GM21723 (cell line): ENCODE data around the gene MB.

Source experiments
- ATAC-seq: cut with Tn5 transposase; IDR thresholded peaks from one replicate; pipeline ENCODE4 v1.9.1; 2021; ENCODE audit warnings: mild to moderate bottlenecking, moderate library complexity; ENCODE audit not compliant: unreplicated experiment

MB gene

DNA sequence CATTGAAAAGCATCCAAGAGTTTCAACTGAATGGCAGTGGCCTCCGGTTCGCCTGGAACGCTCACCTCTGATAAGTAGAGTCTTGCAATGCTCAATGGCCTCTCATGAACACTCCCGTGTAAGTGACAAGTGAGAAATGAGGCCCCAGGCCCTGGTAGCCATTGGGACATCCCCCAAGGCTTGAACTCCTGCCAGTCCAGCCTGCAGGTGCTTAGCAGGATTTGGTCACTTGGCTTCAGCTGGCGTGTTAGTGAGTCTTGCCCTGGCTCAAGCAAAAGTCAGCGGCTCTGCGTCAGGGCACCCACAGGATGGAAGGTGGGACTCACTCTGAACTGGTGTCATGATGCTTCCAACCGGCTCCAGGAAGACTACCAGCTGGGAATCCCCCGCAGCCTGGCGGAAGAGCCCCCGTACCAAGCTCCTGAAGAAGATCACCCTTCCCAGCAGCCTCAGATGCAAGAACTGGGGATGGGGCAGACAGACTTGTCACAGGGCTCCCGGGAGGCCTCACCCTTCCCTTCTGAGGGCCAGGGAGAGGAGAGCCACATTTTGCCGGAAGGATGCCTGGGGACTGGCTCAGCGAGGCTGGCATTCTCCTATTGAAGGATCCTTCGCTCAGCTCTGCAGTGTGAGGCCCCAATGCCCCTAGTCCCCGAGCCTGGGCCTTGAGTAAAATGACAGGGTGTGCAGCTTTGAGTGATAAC lies 19.3 kb downstream of the MB start:
- no peak for ATAC-seq

DNA sequence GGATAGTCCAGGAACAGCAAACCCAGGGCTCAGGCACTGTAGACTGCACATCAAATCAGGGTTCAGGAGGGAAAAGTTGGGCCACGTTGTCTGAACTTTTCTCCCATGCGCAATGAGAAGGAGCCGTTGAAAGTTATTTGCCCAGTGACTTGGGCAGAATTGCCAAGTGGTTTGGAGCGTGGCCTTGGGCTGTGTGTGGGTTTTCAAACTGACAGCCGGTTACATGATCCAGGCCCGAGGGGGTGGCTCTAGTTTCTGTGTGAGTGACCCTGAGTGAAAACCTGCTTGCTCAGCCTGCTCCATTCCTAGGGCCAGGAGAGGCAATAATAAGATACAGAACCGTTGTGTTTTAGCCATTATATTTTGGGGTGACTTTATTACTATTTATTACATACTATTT lies 20.3 kb downstream of the MB start:
- ATAC-seq: no peak

DNA sequence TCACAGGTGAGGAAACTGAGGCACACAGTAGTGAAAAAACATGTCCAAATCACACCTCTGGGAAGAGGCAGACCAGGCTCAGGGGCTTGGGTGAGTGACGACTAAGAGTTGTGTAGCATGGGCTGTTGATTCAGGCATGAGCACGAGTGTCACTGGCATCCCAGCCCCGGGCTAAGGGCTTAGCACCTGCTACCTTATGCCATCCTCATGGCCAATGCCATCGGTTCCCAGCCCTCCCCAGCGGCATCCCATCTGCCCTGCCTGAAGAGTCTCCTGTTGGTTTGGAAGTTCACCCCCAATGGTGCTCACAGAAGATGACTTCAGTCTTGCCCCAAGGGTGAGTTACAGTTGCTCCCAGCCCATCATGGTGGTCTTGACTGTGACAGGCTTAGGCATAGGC lies 22.4 kb downstream of the MB start:
- ATAC-seq: no peak

DNA sequence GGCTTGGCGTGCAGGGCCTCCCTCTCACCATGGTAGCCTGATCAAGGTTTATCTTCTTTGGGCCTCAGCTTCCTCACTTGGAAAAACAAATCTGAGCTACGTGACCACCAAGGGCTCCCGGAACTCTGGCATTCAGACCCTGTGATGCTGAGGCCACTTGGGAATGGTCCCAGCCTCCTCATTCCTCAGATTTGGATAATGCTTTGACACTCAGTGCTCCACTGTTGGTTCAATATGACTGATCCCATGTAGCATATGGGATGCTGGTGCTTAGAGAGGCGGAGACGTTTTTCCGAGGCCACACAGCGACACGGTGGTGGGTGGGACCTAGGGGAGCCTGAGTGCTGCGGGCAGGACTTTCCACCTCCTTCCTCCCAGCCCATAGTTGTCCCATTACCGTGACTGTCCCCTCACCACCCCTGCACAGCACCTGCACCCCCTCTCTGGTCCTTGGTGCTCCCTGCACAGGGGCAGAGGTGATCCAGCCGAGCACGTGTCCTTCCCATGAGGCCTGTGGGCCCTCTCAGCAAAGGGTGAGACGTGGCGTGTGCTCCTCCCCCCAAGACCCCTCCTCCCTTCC lies 23.1 kb downstream of the MB start:
- no peak for ATAC-seq

DNA sequence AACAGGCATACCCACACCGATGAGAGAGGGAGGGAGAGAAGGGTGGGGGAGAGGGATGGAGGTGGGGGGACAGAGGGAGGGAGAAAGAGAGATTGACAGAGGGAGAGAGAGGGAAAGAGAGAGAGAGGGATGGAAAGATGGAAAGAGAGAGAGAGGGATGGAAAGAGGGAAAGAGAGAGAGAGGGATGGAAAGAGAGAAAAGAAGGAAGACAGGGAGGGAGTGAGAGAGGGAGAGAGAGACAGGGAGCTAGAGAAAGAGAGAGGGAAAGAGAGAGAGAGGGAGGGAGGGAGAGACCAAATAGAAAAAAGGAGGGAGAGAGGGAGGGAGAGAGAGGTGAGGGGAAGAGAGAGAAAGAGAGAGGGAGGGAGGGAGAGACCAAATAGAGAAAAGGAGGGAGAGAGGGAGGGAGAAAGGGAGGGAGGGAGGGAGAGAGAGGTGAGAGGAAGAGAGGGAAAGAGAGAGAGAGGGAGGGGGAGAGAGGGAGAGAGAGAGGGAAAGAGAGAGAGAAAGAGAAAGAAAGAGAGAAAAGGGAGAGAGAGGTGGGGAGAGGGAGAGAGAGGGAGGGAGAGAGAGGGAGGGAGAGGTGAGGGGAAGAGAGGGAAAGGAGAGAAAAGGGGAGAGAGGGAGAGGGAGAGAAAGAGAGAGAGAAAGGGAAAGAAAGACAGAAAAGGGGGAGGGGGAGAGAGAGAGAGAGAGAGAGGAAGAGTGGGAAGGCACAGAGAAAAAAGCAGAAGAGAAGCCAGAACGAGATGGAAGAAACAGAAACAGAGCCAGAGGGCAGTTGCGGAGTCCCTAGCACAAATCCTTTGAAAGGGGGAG lies 23.8 kb downstream of the MB start:
- no peak for ATAC-seq

DNA sequence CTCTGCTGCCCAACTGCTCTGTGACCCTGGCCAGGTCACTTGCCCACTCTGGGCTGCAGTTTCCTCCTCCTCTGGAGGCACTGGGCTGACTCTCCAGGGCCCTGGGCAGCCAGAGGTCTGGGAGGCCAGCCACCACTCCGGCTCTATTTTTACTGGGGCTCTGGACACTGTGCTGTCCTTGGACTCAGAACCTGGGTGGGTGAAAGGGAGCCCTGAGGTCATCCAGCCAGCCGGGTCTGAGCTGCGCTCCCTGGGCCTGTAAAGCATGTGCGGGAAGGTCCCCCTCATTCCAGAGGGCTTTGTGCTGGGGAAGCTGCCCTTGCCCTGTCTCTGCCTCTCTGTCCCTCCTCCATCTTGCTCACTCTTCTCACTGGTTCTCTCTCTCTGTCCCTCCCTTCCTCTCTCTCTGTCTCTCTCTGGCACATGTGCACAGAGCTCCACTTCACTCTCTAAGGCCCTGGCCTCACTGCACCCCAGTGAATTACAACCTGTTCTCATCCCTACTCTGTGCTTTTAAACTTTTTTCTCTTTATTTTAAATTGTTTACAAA lies 24.6 kb downstream of the MB start:
- no peak for ATAC-seq

DNA sequence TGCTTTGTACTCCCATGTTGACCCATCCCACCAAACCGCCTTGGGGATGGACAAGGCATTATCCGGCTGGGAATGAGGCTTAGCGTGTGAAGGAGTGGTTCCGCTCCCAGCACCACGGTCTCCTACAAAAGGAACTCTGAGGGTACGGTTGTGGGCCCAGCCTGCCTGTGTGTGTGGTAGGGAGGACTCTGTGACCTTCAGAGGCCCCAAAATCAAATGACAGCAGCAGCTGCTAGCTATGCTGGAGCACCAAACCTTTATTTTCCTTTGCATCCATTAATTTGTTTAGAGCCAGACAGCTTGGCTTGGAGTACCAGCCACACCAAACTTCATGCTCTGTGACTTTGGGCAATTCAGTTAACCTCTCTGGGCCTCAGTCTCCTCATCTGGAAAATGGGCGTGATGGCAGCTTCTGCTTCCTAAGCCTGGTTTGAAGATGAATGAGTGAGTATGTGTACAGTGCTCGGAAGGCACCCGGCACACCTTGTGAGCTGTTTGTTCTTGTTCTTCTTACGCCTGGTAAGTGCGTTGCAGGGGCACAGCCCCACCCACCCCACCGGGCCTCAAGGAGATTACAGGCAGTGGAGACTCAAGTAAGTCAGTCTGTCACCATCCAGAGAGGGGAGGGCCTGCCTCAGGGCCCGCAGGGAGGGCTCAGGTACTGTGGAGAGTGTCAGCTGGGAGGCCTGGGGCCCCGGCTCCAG lies 25.3 kb downstream of the MB start:
- no peak for ATAC-seq

DNA sequence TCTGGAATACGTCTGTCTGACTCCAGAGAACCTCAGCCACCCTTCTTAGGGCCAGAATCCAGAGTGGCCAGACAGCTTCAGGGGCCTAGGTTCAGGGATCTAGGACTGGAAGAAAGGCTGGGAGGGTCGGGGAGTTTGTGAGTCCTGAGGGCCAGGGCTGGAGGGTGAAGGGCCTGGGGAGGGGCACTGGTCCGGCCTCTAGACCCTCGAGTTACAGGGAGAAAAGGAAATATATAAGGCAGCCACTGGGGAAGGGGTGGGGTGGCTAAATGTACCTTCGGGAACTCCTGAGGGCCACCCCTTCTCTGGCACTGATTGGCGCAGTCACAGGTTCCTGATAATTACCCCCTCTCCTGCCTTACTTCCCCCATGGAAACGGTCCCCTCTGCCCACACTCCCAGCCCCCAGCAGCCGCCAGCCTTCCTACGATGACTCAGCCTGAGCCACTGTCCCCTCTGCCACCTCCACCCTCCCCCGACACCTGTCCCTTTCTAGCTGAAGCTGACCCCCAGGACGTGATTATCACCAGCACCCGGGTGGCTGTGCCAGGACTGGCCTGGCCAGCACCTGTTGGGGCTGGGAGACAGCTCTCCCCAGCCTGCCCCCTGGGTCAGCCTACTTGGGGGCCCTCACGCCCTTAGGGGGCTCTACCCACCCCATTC lies 26.4 kb downstream of the MB start:
- ATAC-seq: no peak

DNA sequence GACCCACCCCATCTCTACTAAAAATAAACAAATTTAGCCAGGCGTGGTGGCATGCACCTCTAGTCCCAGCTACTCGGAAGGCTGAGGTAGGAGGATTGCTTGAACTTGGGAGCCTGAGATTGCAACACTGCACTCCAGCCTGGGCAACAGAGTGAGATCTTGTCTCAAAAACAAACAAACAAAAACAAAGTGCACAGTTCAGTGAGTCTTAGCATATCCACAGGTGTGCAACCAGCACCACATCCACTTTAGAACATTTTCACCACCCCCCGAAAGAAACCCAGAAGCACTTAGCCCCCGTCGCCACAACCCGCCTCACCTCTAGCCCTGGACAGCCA lies 27.4 kb downstream of the MB start:
- ATAC-seq: no peak

DNA sequence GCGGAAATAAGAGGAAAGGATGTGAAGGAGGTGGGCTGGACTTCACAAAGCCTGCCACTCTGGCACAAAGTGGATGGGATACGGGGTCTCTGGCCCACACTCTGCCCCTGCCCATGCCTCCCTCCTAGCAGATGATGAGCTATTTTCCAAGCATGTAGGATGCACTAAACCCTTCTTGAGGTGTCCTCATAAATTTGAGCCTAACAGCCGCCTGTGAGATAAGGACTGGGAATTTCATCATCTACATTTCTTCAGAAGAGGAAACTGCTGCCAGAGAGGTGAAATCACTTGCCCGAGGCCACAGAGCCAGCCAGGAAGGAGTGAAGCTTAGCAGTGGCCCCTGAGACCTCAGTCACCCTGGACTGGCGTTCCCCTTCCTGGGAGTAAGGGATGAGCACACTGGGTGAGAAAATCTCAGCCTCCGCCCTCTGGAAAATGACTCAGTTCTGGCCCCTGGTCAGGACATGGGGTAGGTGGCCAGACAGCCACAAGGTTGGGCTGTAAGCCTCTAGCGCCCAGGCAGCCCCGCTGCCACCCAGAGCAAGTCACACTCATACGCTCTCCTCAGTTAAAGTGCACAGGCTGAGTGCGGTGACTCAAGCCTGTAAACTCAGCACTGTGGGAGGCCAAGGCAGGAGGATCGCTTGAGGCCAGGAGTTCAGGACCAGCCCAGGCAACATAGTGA lies 27.9 kb downstream of the MB start:
- ATAC-seq: no peak

DNA sequence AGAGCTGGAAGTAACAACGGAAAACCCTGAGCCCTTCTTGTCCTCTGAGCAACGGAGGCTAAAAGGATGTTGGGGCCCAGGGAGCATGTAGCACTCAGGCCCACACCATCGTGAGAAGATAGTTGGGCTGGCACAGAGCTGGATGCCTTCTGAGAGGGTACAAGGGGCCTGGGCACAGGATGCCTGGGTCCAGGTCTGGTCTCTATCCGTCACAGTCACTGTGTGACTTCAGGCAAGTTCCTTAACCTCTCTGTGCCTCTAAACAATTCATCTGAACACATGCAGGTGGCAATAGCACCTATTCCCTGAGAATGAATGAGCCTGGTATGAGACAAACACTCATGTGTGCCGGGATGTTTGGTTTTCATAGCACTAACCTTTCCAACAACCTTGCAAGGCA lies 29.2 kb downstream of the MB start:
- ATAC-seq: no peak

DNA sequence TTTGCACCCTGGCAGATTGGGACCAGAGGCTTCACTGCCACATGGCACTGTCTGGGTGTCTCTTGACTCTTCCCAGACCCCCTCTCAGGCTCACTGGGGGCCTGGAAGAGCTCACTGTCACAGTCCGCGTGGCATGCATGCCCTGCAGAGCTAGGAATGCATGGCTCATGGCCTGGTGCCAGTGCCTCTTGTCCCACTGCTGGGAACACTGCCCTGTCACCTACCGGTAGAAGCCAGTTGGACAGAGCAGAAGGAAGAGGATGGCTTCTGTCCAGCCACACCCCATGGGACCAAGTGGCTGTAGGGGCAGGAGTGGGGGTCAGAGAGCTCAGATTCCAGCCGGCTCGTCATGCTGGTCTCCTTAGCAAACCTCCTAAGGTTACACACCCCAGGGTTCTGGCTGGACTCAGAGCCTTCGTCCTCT lies 29.7 kb downstream of the MB start:
- no peak for ATAC-seq

DNA sequence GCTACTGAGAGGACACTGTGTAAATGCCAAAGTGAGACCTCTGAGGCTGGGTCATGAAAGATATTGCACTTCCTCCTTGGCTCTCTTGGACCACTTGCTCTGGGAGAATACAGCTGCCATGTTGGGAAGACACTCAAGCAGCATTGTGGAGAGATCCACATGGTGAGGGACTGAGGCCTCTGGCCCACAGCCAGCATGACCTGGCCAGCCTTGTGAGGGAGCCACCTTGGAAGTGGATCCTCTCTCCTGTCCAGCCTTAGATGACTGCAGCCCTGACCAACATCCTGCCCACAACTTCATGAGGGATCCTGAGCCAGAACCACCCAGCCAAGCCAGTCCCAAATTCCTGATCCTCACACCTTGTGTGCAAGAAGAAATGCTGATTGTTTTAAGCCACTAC lies 30.4 kb downstream of the MB start:
- ATAC-seq: no peak

DNA sequence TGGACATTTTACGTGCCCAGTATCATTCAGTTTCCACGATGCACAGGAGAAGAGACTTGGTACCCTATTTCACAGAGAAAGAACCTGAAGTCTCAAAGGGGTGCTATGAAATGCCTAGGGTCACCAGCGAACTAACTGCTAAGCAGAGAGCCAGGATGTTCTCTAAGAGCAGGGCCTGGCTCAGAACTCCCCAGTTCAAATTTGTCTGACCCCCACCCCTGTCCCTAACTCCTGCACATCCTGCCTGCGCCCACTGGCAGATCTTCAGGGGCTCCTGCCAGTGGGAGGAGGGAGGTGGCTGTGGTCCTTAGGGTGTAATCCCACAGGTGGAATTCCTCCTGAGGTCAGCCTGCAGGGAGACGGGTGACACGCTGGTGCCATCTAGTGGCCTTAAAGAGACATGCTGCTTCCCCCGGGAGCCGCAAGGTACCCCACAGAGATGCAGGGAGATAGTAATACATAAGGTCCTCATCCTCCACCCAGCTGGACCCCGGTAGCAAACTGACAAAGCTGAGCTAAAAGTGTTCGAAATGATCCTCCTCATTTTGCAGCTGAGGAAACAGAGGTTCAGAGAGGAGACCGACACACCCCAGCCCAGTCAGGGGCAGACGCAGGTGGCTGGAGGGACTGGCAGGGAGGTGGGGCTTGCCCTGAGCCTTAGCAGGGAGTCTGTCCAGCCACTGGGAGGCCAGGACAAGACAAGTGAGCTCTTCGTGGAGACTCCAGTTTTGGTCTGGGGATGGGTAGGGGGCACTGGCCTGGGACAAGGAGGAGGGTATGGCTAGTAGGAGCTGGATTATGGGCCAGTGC lies 34.1 kb downstream of the MB start:
- ATAC-seq: no peak

DNA sequence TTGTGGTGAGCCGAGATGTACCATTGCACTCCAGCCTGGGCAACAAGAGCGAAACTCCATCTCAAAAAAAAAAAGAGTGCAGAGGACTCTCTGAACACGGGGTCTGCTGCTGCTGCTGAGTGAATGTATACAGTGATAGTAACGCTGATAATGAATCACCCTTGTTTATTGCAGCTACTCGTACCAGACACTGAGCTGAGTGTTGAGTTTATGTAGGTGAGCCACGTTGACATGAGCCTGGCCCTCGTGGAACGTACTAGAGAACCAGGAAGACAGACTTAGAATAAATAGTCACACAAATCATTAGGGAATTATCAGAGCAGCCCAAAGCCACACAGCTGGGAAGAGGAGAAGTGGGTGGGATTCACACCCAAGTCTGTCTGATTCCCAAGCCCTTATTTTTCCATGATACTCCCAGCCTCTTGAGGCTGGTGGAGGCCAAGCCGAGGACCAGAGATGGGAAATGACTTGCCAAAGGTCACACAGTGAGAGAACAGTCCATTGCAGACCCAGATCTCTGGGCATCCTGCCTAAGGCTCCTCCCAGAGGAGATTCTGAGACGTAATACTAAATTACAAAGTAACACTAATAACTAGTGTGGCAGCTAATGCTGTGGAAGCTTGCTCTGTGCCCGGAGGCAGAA lies 34.8 kb downstream of the MB start:
- no peak for ATAC-seq

DNA sequence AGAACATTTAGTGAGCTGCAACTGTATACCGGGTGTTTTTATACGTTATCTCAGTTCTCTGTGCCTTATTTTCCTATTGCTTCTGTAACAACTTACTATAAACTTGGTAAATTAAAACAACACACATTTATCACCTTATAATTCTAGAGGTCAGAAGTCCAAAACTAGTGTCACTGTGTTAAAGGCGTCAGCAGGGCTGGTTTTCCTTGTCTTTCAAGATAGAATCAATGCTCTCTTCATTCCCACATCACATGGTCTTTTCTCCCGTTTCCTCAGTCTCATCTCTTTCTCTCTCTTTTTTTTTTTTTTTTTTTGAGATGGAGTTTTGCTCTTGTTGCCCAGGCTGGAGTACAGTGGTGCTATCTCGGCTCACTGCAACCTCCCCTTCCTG lies 36.1 kb downstream of the MB start:
- ATAC-seq: no peak

DNA sequence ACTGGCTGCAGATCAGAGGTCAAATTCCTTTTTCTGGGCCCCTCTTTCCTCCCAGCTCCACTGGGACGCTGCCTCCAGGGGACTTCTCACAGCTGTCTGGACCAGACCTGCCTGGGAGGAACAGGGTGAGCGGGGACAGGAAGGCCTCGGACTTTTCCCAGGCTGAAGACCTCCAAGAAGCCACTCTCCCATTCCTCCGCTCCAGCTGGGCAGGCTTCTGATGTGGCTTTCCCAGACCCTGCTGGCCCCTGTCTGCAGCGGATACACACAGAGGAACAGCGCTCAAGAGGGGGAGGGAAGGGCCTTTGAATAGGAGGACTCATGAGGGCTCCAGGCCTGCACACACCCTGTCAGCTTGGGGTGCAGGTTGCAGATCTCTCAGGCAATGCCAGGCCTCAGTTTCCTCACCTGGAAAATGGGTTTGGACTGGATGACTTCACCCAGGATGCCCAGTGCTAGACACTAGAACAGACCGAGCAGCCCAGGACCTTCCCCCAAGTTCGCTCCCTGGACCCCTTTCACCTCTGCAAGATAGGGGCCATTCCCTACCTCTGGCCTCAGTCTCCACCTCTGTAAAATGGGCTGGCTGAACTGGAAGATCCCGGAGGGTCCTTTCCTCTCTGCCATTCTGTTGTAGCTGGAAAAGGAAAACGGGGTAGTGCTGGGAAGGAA lies 36.6 kb downstream of the MB start:
- ATAC-seq: no peak

DNA sequence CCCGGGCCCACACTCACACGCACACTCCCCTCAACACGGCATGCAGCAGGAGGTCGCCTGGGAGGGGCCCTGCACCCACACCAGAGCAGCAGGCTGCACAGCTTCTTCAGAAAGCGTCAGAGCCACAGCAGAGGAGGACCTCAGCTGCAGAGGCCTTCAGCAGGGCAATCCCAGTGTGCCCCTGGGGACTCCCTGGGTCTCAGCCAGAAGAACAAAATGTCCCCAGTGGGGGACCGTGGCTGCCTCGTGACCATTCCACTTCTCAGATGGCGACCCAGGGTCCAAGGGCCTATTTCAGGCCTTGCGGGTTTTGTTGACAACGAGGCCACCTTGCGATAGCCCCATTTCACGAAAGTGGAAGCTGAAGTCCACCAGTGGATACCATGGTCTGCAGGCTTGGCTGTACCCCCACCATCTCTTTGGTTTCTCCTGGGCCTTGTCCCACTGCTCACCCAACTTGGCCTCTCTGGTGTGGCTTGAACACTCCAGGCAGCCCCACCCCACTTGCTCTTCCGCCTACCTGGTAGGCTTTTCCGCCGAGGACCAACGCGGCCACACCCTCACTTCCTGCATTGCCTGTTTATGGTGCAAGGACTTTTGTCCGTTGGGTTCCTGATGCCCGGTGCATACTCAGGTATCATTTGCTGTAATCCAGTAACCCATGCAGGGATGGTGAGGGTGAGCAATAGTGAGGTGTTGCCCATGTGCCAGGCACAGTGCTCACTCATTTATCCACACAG lies 38.1 kb downstream of the MB start:
- no peak for ATAC-seq
